Nephron (organoid): ENCODE results near the gene OTOG.

Source experiments
- H3K27ac Mint-ChIP-seq, 3 experiments: 2 replicates each; pipeline ENCODE4 v1.8.0; 2020; ENCODE audit warnings: mixed read lengths in 3 of 3, mild to moderate bottlenecking in 2 of 3, moderate library complexity in 1 of 3
- H3K27me3 Mint-ChIP-seq: 2 replicates; pipeline ENCODE4 v1.8.0; 2021; ENCODE audit warnings: low read depth, mild to moderate bottlenecking, moderate library complexity, mixed read lengths
- H3K36me3 Mint-ChIP-seq: 2 replicates; pipeline ENCODE4 v1.8.0; 2020; ENCODE audit warnings: low read depth, mixed read lengths
- H3K4me1 Mint-ChIP-seq: 2 replicates; pipeline ENCODE4 v1.8.0; 2020; ENCODE audit warnings: mixed read lengths
- H3K4me3 Mint-ChIP-seq, 3 experiments: 2 replicates each; pipeline ENCODE4 v1.8.0; 2020; ENCODE audit warnings: mild to moderate bottlenecking in 3 of 3, mixed read lengths in 3 of 3, moderate library complexity in 2 of 3
- H3K9me3 Mint-ChIP-seq: 2 replicates; pipeline ENCODE4 v1.8.0; 2020; ENCODE audit warnings: mixed read lengths
- TF ChIP-seq, protein P1 (sequence below), 3 experiments: fragments of 200-600 bp; sonication (generic); IDR thresholded peaks; one replicate each; pipeline ENCODE4 v1.5.0; 2021; ENCODE audit warnings: antibody characterized with exemption in 3 of 3; ENCODE audit not compliant: unreplicated experiment in 3 of 3

OTOG gene

DNA sequence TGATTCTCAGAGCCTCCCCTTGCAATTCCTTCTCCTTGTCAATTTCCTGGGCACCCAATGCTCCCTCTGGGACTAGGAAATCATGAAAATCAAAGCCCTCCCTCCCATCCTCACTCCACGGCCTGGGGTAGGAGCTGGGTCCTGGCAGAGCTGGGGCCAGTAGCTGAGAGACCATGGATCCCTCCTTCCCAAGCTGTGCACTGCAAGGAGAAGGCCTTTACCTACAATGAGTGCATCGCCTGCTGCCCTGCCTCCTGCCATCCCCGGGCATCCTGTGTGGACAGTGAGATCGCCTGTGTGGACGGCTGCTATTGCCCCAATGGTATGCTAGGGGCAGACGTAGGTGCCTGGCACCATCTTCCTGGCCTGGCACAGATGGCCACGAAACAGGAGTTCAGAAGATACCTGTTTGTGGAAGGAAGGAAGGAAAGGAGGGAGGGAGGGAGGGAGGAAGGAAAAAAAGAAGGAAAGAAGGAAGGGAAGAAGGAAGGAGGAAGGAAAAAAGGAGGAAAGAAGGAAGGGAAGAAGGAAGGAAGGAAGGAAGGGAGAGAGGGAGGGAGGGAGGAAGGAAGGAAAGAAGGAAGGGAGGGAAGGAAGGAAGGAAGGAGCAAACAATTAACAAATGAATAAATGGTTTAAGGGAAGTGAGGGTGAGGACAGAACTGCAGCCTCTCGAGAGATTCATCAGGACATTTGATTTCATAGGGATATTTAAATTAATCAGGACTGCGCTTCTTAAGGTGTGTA lies 12.5 kb downstream of the OTOG start:
- Mint-ChIP-seq H3K9me3 (no peaks in the 10 kb centered on the region), H3K36me3 (no peaks in the 10 kb centered on the region), H3K4me1 (no peaks in the 10 kb centered on the region), H3K27ac (no peak overlapping the region), H3K27me3 (peaks cover 12% of the 10 kb centered on the region), H3K4me3 (no peak overlapping the region)
- TF ChIP-seq, protein P1, sequence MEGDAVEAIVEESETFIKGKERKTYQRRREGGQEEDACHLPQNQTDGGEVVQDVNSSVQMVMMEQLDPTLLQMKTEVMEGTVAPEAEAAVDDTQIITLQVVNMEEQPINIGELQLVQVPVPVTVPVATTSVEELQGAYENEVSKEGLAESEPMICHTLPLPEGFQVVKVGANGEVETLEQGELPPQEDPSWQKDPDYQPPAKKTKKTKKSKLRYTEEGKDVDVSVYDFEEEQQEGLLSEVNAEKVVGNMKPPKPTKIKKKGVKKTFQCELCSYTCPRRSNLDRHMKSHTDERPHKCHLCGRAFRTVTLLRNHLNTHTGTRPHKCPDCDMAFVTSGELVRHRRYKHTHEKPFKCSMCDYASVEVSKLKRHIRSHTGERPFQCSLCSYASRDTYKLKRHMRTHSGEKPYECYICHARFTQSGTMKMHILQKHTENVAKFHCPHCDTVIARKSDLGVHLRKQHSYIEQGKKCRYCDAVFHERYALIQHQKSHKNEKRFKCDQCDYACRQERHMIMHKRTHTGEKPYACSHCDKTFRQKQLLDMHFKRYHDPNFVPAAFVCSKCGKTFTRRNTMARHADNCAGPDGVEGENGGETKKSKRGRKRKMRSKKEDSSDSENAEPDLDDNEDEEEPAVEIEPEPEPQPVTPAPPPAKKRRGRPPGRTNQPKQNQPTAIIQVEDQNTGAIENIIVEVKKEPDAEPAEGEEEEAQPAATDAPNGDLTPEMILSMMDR (IDR thresholded peaks at IDR 0.05; ENCODE audit: unreplicated experiment in 3 of 3), result no peak

DNA sequence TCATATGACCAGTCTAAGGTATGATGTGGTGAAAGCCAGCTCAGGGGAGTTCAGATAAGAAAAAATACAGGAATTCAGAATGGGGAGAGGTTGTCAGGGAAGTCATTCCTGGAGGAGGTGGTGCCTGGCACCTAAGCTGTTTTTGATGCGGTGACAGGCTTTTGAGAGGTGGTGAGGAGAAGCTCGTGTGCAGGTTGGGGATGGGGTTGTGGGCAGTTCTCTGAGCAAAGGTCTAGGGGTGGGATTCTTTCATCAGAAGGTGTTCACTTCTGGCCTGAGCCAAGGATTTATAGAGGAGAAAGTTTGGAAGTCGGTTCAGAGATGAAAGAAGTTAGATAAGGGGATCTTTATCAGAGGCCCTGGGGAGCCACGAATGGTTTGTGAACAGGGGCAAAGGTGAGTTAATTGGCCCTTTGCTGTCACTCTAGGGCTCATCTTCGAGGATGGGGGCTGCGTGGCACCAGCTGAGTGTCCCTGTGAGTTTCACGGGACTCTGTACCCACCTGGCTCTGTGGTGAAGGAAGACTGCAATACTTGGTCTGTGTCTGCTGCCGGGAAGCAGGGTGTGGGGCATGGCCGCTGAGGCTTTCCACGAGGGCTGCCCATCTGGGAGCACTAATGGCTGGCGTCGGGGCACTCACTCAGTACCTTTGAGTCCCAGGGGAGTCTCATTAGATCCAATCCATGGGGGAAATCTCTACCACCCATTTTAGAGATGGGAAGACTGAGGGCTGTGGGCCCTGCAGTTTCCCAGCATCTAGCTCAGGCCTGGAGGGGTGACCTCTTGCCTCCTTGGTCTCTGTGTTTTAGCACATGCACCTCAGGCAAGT lies 13.4 kb downstream of the OTOG start:
- H3K9me3 Mint-ChIP-seq, result no peaks in the 10 kb centered on the region
- no peaks in the 10 kb centered on the region for H3K4me1 Mint-ChIP-seq
- no peak overlapping the region for H3K4me3 Mint-ChIP-seq
- H3K36me3 Mint-ChIP-seq, result no peaks in the 10 kb centered on the region
- peaks cover 12% of the 10 kb centered on the region for H3K27me3 Mint-ChIP-seq
- TF ChIP-seq, protein P1 (IDR thresholded peaks at IDR 0.05; ENCODE audit: unreplicated experiment in 3 of 3), result no peak
- no peak overlapping the region for H3K27ac Mint-ChIP-seq

DNA sequence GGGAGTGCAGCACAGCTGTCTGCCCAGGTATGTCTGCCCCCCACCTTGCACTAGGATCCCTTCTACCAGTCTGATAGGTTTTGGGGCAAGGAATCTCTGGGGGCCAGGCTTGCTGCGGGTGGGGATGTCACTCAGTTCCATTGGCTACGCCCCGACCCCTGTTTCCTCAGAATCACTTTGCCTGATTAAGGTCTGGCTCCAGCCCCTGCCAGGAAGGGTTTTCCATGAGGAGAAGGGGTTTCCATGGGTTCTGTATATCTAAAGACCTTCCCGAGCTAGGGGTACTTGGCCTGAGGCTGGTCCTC lies 14.0 kb downstream of the OTOG start:
- TF ChIP-seq, protein P1 (IDR thresholded peaks at IDR 0.05; ENCODE audit: unreplicated experiment in 3 of 3), result no peak
- Mint-ChIP-seq H3K4me3 (no peak overlapping the region), H3K9me3 (no peaks in the 10 kb centered on the region), H3K36me3 (no peaks in the 10 kb centered on the region), H3K27me3 (peaks cover 12% of the 10 kb centered on the region), H3K4me1 (no peaks in the 10 kb centered on the region), H3K27ac (no peak overlapping the region)

DNA sequence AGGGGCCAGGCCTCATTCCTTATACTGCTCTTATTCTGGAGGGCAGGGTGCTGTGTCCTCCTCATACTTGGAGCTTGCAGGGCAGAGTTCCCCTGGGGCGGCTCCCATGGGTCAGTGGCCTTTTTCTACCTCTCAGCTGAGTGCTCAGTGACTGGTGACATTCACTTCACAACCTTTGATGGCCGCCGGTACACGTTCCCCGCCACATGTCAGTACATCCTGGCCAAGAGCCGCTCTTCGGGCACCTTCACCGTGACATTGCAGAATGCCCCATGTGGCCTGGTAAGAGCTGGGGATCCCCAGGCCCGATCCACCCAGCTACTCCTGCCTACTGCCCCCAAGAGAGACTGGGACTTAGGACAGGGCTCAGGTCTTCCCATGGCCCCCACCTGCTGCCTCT lies 14.5 kb downstream of the OTOG start:
- TF ChIP-seq, protein P1 (IDR thresholded peaks at IDR 0.05; ENCODE audit: unreplicated experiment in 3 of 3), result no peak
- H3K9me3 Mint-ChIP-seq, result no peaks in the 10 kb centered on the region
- peaks cover 12% of the 10 kb centered on the region for H3K27me3 Mint-ChIP-seq
- no peak overlapping the region for H3K27ac Mint-ChIP-seq
- H3K36me3 Mint-ChIP-seq, result no peaks in the 10 kb centered on the region
- H3K4me3 Mint-ChIP-seq, result no peak overlapping the region
- H3K4me1 Mint-ChIP-seq, result no peaks in the 10 kb centered on the region

DNA sequence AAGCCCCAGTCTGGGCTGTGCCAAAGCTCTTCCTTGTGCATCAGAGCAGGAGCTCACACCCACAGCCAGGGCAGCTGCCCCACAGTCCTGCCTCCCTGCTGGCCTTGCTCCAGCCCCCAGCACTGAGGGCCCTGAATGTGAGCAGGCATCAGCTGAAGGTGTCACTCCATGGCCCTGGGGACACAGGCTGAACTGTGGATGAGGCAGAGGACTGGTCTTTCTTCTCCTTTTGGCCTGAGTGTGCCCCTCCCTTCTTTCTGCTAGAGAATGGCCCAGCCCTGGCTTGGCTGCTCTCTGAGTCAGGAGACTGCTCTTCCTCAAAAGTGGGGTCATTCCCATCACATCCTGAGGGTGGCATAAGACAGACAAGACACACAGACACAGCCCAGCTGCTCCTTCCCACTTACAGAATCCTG lies 16.2 kb downstream of the OTOG start:
- H3K4me3 Mint-ChIP-seq, result no peak overlapping the region
- H3K9me3 Mint-ChIP-seq, result no peaks in the 10 kb centered on the region
- no peak overlapping the region for H3K27ac Mint-ChIP-seq
- H3K27me3 Mint-ChIP-seq, result peaks cover 4% of the 10 kb centered on the region
- TF ChIP-seq, protein P1 (IDR thresholded peaks at IDR 0.05; ENCODE audit: unreplicated experiment in 3 of 3), result no peak
- H3K36me3 Mint-ChIP-seq, result no peaks in the 10 kb centered on the region
- H3K4me1 Mint-ChIP-seq, result no peaks in the 10 kb centered on the region
